HPDE6-E6E7 (cell line): Measurements from ENCODE around the gene FARSA.
"Not testable (repeated sequence)": the region's sequence is repeated elsewhere in the genome, so short reads cannot be mapped to it uniquely, and the experiment has no call there.

Experiments used
- DNase-seq: peaks from one replicate; pipeline ENCODE4 v3.0.0; 2011; ENCODE audit warnings: missing footprints; ENCODE audit errors: extremely low spot score

FARSA gene

DNA sequence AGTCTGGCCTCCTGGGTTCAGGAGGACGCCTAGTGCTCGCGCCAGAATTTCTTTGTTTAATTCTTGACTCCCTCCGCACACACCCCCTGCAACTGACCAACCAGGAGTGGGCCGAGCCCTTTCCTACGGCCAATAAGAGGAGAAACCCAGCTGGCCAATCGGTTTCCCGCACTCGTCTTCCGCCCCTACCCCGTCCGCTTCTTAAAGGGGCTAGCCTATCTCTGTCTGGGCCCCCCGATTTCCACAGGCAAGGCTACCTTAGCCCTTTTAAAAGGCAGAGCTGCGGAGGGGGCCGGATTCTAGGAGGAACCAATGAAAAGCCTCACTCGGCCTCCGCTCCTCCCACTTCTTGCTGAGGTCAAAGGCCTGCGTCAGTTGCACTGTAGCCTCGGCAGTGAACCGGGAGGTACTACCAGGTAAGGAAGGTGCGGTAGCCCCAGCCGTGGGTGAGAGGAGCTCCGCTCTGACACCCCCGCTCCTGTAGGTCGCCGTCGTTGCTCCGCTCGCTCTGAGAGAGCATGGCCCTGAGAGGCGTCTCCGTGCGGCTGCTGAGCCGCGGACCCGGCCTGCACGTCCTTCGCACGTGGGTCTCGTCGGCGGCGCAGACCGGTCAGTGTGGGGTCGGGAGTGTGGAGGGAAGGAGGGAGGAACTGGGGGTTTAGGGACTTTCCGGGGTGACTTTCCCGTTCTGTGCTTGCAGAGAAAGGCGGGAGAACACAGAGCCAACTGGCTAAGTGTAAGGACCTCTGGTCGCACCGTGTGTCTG lies 42.5 kb downstream of the FARSA start, which contains the start of gene GCDH:
GCDH (plus strand) TSS at position 374 of the 766 bp plus-strand sequence; CDS start at position 519, 145 bp downstream.
- peak; percentile 99 for DNase-seq

DNA sequence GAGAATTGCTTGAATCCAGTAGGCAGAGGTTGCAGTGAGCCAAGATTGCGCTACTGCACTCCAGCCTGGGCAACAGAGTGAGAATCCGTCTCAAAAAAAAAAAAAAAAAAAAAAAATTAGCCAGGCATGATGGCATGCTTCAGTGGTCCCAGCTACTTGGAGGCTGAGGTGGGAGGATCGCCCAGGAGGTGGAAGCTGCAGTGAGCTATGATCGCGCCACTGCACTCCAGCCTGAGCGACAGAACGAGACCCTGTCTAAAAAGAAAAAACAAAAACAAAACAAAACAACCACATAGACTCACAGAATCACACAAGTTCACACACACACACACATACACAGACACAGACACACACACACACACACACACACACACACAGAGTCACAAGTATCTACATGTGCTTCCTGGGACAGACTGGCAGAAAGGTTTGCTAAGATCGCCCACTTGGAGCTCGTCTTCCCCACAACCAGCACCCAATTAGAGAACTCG lies 43.2 kb downstream of the FARSA start:
- not testable (repeated sequence) for DNase-seq

DNA sequence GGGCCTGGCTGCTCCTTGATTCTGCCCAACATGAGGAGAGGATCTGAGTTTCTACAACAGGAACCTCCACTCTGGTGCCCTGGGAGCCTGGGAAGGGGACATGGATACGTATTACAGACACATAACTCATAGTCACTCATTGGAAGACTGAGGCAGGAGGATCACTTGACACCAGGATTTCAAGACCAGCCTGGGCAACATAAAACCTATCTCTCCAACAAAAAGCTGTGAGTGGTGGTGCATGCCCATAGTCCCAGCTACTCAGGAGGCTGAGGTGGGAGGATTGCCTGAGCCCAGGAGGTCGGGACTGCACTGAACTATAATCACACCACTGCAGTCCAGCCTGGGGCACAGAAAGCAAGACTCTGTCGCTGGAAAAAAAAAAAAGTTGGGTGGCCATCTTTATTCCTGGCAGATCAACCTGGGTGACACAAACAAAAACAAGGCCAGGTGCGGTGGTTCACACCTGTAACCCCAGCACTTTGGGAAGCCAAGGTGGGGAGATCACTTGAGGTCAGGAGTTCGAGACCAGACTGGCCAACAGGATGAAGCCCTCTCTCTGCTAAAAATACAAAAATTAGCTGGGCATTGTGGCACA lies 45.4 kb downstream of the FARSA start:
- no peak for DNase-seq

DNA sequence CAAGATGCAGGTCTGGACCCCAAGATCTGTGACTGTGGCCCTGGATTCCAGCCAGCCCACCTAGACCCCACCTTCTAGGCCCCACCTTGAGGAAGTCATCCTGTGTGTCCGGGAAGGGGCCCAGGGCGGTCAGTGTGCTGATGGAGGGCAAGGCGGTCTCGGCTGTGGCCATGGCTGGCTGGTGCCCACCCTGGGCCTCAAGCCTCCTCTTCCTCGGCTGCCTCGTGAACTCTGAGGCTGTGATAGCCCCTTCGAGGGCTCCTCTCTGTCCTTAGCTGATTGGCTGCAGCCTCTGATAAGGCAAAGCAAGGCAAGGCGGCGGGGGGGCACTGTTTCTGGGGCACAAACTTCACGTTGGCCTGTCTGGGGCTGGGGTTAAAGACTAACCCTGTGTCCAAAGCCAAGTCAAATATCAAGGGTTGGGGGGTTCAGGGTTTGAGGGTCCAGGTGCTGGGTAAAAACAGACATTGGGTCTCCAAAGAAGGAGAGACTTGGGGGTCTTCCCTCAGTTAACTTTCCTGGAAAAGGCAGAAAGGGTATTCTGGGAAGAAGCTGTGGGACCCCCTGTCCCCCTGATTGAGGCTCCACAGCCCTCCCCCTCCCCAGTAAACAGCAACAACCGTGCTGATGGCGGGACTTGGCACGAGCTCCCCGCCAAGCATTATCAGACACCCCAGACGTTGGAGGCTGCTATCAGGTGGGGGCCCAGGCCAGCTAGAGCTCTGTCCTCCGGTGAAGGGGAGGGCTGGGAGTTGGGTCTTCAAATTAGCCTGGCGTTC lies 46.4 kb downstream of the FARSA start, which contains the start of gene KLF1:
KLF1 (minus strand) TSS at position 233 of the 779 bp plus-strand sequence; CDS start at position 172, 61 bp downstream.
- no peak for DNase-seq

DNA sequence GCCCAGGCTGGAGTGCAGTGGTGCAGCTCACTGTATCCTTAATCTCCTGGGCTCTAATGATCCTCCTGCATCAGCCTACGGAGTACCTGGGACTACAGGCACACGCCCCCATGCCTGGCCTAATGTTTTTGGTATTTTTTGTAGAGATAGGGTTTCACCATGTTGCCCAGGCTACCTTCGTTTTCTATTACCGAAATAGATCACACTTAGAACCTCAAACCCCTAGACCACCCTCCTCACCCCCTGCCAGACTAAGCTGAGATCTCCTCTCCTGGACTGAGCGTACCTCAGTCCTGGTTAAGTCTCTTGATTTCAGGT lies 46.9 kb downstream of the FARSA start:
- DNase-seq = no peak

DNA sequence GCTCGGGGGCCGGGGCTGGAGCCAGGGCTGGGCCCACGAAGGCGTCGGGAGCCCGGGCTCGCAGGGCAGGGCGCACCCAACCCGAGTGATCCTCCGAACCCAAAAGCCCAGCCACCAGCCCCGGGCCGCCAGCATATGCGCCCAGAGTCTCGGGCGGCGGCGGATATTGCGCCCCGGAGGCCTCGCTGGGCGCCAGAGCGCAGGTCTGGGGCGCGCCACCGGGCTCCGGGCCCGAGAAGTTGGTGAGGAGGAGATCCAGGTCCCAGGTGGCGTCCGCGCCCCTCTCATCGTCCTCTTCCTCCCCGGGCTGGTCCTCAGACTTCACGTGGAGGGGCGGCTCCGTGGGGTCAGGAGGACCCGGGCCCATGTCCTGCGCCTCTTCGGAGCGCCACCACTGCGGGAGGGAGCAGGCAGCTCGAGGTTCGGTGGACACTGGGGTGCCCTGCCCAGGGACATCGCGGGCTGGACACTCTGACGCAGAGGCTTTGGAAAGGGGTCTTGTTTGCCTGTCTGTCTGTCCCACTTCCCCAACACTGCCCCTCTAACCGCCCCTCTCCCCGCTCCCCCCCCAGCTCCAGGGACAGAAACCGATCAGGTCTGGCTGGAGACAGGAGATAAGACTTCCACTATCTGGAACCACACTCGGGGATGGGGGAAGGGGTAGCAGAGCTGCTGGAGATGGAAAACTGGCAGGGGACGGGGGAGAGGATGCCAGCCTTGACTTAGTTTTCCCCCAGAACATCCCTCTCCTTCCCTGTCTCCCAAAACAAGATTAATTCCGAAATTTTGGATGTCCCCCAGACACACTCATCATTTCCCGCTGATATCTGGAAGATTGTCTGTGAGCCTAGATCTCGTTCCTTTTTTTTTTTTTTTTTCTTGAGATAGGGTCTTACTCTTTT lies 47.5 kb downstream of the FARSA start:
- DNase-seq = no peak

DNA sequence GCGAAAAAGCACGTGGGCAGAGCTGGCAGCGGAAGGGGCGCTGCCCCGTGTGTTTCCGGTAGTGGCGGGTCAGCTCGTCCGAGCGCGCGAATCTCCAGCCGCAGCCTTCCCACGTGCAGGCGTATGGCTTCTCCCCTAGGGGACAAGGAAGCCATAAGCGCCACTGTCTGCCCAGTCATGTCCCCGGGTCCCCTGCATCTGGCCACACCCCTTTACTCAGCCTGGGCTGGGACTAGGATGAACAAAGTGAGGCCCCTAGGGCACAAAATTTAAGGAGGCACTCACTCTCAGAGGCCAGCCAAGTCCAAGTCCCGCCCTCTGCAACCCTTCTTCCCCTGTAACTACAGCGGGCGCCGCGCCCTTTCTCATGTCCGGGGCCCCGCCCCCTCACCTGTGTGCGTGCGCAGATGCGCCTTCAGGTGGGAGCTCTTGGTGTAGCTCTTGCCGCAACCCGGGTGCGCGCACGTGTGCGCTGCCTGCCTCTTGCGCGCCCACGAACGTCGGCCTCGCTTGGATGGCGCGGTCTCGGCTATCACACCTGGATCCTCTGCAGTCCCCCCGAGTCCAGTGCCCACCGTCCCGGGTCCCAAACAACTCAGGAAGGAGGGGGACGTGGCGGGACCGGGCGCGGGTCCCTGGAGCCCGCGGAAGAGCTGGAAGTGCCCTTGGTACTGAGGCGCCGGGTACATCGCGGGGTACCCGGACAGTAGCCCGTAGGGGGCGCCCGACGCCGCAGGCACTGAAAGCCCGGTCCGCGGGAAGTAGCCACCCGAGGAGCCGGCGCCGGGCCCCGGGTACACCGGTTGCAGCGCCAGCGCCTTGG lies 48.4 kb downstream of the FARSA start:
- DNase-seq = no peak

DNA sequence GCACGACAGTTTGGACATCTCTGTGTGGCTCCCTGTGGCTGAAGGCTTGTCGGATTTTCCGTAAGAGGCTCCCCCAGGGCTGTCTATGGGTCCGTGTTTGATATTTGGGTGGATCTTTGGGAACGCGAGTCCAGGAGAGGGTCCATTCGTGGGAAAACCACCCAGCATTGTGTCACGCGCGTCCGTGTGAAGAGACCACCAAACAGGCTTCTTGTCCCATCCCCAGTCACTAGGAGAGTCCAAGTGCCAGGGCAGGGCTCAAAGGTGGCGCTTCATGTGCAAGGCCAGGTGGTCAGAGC lies 48.9 kb downstream of the FARSA start:
- DNase-seq = no peak

DNA sequence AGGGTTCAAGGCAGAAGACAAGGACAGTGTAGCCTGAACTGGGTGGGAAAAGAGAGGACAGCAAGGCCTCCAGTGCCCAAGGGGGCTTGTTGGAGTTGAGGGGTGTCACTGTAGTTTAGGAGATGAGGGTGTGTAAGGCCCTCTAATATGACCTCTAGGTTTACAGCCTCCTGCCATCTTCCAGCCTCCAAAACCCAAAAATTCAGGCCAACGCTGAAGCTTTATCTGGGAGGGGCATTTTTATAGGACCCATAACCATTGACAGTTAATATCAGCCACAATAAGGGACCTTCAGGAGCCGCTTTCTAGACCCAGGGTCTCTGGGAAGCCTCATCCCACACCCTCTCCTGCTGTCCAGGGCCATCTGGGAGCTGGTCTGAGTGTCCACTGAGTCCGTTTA lies 49.3 kb downstream of the FARSA start:
- DNase-seq = no peak

DNA sequence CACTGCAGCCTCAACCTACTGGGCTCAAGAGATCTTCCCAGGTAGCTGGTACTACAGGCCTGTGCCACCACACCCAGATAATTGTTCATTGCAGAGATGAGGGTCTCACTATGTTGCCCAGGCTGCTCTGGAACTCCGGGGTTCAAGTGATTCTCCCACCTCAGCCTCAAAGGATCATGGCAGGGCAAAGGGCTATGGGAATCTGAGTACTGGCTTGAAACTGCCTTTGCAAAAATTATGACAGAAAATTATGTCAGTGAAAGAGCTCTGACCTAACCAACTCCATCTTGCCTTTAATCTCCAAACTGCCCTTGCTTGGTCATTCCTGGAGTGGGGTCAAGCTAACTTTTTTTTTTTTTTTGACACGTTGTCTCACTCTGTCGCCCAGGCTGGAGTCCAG lies 50.9 kb downstream of the FARSA start:
- DNase-seq = no peak

DNA sequence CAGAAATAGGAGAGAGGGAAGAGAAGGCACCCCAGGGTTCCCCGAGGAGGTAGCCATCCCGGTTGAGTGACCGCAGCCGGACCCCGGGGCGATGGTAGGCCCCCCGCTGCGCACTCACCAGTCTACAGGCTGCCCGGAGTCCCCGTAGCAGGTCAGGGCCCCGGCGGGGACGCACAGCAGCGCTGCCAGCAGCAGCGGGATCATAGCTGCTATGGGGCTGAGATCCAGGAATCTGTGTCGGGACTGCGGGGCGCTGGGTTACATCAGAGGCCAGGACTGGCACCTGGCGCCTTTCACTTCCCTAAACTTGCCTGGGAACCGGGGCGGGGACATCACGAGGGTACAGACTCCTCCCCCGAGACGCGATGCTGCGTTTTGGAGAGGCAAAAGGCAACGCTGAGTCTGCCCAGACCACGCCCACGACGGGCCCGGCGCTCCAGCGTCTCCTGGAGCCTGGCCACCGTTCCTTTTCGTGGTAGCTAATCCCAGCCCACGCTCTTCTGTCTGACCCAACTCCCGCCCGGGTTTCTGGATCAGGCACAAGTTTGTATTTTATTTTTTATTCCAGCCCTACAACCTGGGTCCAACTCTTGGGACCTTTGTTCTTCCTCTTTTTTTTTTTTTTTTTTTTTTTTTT lies 52.2 kb downstream of the FARSA start, which contains the start of gene DNASE2:
DNASE2 (minus strand) TSS at position 278 of the 637 bp plus-strand sequence; CDS start at position 204, 74 bp downstream.
- peak; percentile 98 for DNase-seq

DNA sequence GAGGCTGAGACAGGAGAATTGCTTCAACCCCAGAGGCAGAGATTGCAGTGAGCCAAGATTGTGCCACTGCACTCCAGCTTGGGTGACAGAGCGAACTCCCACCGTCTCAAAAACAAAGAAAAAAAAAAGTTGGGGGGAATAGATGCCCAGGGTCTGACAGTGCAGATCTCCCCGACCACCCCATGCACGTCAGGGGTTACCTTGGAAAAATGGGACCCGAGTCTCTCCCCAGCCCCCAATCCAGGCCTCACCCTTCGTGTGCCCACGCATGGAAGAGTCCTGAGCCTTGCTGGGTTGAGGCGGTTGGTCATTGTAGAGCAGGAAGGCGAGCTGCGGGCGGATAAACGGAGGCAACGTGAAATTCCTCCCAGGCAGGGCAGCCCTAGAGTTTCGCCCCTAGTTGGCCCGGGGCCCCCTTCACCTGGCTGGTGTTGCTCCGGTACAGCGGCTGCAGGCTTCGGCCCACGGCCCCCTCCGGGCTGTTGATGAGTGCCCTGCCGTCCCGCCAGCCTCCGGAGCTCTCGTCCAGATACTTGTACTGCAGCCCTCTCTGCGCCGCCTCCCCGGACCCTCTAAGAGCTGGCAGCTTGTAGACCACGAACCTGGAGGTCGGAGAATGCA lies 52.9 kb downstream of the FARSA start:
- DNase-seq = no peak

DNA sequence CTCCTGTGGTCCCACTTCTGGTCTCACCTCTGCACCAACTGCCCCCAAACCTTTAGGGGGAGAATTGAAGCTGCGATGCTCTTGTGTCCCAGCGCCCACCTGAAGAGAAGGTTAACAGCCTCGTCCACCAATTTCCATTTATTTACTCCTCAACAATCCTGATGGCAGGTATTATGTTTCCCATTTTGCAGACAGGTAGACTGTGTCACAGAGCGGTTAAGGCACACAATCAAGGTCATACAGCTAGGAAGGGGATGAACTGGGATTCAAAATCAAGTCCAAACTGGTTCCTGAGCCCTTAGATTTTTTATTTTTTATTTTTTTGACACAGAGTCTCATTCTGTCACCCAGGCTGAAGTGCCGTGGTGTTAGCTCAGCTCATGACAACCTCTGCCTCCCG lies 58.4 kb downstream of the FARSA start:
- no peak for DNase-seq

DNA sequence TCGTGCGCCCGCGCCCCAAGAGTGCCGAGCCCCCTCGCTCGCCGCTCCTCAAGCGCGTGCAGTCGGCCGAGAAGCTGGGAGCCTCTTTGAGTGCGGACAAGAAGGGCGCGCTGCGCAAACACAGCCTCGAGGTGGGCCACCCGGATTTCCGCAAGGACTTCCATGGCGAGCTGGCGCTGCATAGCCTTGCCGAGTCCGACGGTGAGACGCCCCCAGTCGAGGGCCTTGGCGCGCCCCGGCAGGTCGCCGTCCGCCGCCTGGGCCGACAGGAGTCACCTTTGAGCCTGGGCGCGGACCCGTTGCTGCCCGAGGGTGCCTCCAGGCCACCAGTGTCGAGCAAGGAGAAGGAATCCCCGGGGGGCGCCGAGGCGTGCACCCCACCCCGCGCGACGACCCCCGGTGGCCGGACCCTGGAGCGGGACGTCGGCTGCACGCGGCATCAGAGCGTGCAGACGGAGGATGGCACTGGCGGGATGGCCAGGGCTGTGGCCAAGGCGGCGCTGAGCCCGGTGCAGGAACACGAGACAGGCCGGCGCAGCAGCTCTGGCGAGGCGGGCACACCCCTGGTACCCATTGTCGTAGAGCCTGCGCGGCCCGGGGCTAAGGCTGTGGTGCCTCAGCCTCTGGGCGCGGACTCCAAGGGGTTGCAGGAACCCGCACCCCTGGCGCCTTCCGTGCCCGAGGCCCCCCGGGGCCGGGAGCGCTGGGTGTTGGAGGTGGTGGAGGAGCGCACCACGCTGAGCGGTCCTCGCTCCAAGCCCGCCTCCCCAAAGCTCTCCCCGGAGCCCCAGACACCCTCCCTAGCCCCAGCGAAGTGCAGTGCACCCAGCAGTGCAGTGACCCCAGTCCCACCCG lies 59.4 kb downstream of the FARSA start:
- DNase-seq = no peak

DNA sequence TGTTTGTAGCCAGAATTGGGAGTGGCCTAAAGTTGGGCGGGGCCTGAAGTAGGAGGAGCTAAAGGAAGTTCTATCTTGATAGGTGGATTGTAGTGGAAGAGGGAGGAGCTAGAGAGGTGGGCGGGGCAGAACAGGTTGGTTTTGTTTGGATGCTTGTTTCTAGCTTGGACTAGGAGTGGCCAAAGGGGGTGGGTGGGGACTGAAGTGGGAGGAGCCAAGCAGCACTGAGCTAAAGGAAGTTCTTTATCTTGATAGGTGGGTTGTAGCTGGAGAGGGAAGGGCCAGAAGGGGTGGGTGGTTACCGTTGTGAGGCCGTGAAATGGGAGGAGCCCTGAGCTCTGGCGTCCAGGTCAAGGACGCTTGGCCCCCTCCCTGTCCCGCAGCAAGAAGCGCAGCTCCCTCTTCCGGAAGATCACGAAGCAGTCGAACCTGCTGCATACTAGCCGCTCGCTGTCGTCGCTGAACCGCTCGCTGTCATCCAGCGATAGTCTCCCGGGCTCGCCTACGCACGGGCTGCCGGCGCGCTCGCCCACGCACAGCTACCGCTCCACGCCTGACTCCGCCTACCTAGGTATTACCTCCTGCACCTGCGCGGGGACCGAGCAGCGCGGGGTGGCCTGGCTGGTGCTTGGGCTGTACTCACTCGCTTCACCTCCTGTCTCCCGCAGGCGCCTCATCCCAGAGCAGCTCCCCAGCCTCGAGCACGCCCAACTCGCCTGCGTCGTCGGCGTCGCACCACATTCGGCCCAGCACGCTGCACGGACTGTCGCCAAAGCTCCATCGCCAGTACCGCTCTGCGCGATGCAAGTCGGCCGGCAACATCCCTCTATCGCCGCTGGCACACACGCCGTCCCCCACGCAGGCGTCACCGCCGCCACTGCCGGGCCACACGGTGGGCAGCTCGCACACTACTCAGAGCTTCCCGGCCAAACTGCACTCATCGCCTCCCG lies 60.3 kb downstream of the FARSA start:
- no peak for DNase-seq
